Measurements from ENCODE around the gene NAMPT.

- TF ChIP-seq CTCF (conservative IDR thresholded peaks at IDR 0.05) (no peak), ZFX (IDR thresholded peaks at IDR 0.05) (no peak)
Observed at GRCh38 chr7:106284714-106285050, at the start of gene NAMPT.

Data from C4-2B (cell line).